Ishikawa (cell line): ENCODE measurements around the gene SCGB1A1.

Source experiments
- CEBPB ChIP-seq: IDR thresholded peaks from 2 replicates; pipeline ENCODE4 v1.6.1; 2012
- CREB1 ChIP-seq: IDR thresholded peaks from 2 replicates; pipeline ENCODE4 v1.6.1; 2012; ENCODE audit warnings: low read depth
- EGR1 ChIP-seq: IDR thresholded peaks from 2 replicates; pipeline ENCODE4 v1.6.1; 2012
- EP300 ChIP-seq: IDR thresholded peaks from 2 replicates; pipeline ENCODE4 v1.6.1; 2012; ENCODE audit warnings: borderline replicate concordance
- FOXM1 ChIP-seq: IDR thresholded peaks from 2 replicates; pipeline ENCODE4 v1.6.1; 2012; ENCODE audit warnings: low read depth, borderline replicate concordance
- MAX ChIP-seq: IDR thresholded peaks from 2 replicates; pipeline ENCODE4 v1.6.1; 2012
- RAD21 ChIP-seq: IDR thresholded peaks from 2 replicates; pipeline ENCODE4 v1.6.1; 2012; ENCODE audit warnings: low read depth
- REST ChIP-seq: IDR thresholded peaks from 2 replicates; pipeline ENCODE4 v1.6.1; 2012; ENCODE audit warnings: low read depth, mild to moderate bottlenecking
- TAF1 ChIP-seq: IDR thresholded peaks from 2 replicates; pipeline ENCODE4 v1.6.1; 2012; ENCODE audit warnings: low read depth, mild to moderate bottlenecking
- TEAD4 ChIP-seq: IDR thresholded peaks from 2 replicates; pipeline ENCODE4 v1.6.1; 2012
- USF1 ChIP-seq: IDR thresholded peaks from 2 replicates; pipeline ENCODE4 v1.6.1; 2012
- YY1 ChIP-seq: IDR thresholded peaks from 2 replicates; pipeline ENCODE4 v1.6.1; 2012; ENCODE audit warnings: low read depth
- ZBTB7A ChIP-seq: IDR thresholded peaks from 2 replicates; pipeline ENCODE4 v1.6.1; 2012; ENCODE audit warnings: low read depth

- TF ChIP-seq RAD21 (no peak), YY1 (no peak), CREB1 (no peak), EGR1 (no peak), EP300 (no peak), CEBPB (no peak), MAX (no peak), REST (no peak), USF1 (no peak), ZBTB7A (no peak), TAF1 (no peak), TEAD4 (no peak), FOXM1 (no peak)
These were observed 43.1 kb downstream of the SCGB1A1 start for GRCh38 chr11:62461740-62462507.
